ENCODE results near the gene OSBPL8.
"Not testable (repeated sequence)": the region's sequence is repeated elsewhere in the genome, so short reads cannot be mapped to it uniquely, and the experiment has no call there.

The OSBPL8 gene

GRCh38 chr12:76409074-76409473 is 150.5 kb downstream of the OSBPL8 start:
- DNase-seq: no peak

GRCh38 chr12:76407710-76408109 is 151.9 kb downstream of the OSBPL8 start:
- no peak for DNase-seq

- DNase-seq: no peak
These were observed 157.3 kb downstream of the OSBPL8 start for GRCh38 chr12:76402259-76402658.

- no peak for DNase-seq
These were observed 159.4 kb downstream of the OSBPL8 start for GRCh38 chr12:76400136-76400535.

- no peak for DNase-seq
These were observed 160.5 kb downstream of the OSBPL8 start for GRCh38 chr12:76399040-76399439.

- no peak for DNase-seq
These were observed 161.5 kb downstream of the OSBPL8 start for GRCh38 chr12:76398106-76398505.

GRCh38 chr12:76391461-76391860 is 168.1 kb downstream of the OSBPL8 start:
- no peak for DNase-seq

- no peak for DNase-seq
These were observed 172.0 kb downstream of the OSBPL8 start for GRCh38 chr12:76387614-76388013.

GRCh38 chr12:76384560-76384959 is 175.0 kb downstream of the OSBPL8 start:
- no peak for DNase-seq

- DNase-seq: no peak
These were observed 175.6 kb downstream of the OSBPL8 start for GRCh38 chr12:76383988-76384387.

- no peak for DNase-seq
These were observed 180.3 kb downstream of the OSBPL8 start for GRCh38 chr12:76379261-76379660.

GRCh38 chr12:76376876-76377275 is 182.7 kb downstream of the OSBPL8 start:
- DNase-seq: not testable (repeated sequence)

GRCh38 chr12:76375939-76376338 is 183.6 kb downstream of the OSBPL8 start:
- no peak for DNase-seq

GRCh38 chr12:76375470-76375869 is 184.1 kb downstream of the OSBPL8 start:
- no peak for DNase-seq

- no peak for DNase-seq
These were observed 185.1 kb downstream of the OSBPL8 start for GRCh38 chr12:76374386-76375020.

GRCh38 chr12:76368230-76368629 is 191.3 kb downstream of the OSBPL8 start:
- DNase-seq: no peak

- DNase-seq: no peak
These were observed 193.4 kb downstream of the OSBPL8 start for GRCh38 chr12:76366163-76366562.

- DNase-seq: not testable (repeated sequence)
These were observed 195.4 kb downstream of the OSBPL8 start for GRCh38 chr12:76364131-76364530.

- DNase-seq: no peak
These were observed 199.3 kb downstream of the OSBPL8 start for GRCh38 chr12:76360316-76360715.

GRCh38 chr12:76356071-76356470 is 203.5 kb downstream of the OSBPL8 start:
- no peak for DNase-seq

- peak; percentile 81 for DNase-seq
These were observed 211.3 kb downstream of the OSBPL8 start, which contains the start of gene BBS10 for GRCh38 chr12:76348079-76348901. BBS10 (minus strand) TSS chr12:76348415; CDS start chr12:76348358, 57 bp downstream.

- no peak for DNase-seq
These were observed 212.7 kb downstream of the OSBPL8 start for GRCh38 chr12:76346798-76347420.

- DNase-seq: no peak
These were observed 213.3 kb downstream of the OSBPL8 start for GRCh38 chr12:76346236-76346635.

- no peak for DNase-seq
These were observed 214.0 kb downstream of the OSBPL8 start for GRCh38 chr12:76345569-76345968.
